ENCODE results near the gene PROX1. TPM values are rescaled to one million over a fixed set of nuclear protein-coding genes. Genes with fewer than 3 reads are reported as not detected.

The PROX1 gene
- total and polyA plus RNA-seq, 2 of the 4 experiments (the other 2 are of a cell fraction), result under 0.01 to 0.02 TPM

GRCh38 chr1:214010717-214011116 is 22.9 kb downstream of the PROX1 start:
- no peak overlapping the region for H2AK9ac ChIP-seq (replicated peaks; ENCODE audit: low read depth, low read length, poor library complexity)
- no peaks in the 10 kb centered on the region for H4K20me1 ChIP-seq (ENCODE audit: insufficient read depth, low read length)
- no peak overlapping the region for H3K14ac ChIP-seq (replicated peaks; ENCODE audit: low read depth, low read length)
- no peak overlapping the region for H2BK20ac ChIP-seq (ENCODE audit: low read depth, low read length)
- POLR2A ChIA-PET (ENCODE audit: unreplicated experiment), result no interaction called here
- dilution Hi-C loops (cut with HindIII; ENCODE audit: low sequenced_read_pairs, unreplicated experiment), result no loop called here
- H3K36me3 ChIP-seq (ENCODE audit: control insufficient read depth, insufficient read depth, low read length), result no peaks in the 10 kb centered on the region
- no peak for DNase-seq
- CTCF ChIA-PET, result no interaction called here
- no peak for ATAC-seq (ENCODE audit: low read depth)
- no CpG with 5 or more reads among the region's 2 CpGs for WGBS, 2 experiments (ENCODE audit: extremely low coverage in 2 of 2, insufficient read length in 1 of 2)
- in situ Hi-C loops (cut with MboI; ENCODE audit: low sequenced_read_pairs), result no loop called here
- no peak overlapping the region for H2AK5ac ChIP-seq (ENCODE audit: low read depth, low read length)
- no peaks in the 10 kb centered on the region for H3K9me1 ChIP-seq (ENCODE audit: insufficient read depth, low read length)
- no peak overlapping the region for H3K23ac ChIP-seq (ENCODE audit: low read depth, low read length)
- no peak overlapping the region for H2BK120ac ChIP-seq (ENCODE audit: low read depth, low read length)
- no peak overlapping the region for H3K18ac ChIP-seq (ENCODE audit: low read depth, low read length)
- H2BK5ac ChIP-seq (ENCODE audit: low read depth, low read length, poor library complexity, severe bottlenecking), result no peak overlapping the region
- TF ChIP-seq NFE2L2 (IDR thresholded peaks at IDR 0.05; ENCODE audit: low read depth, low read length) (no peak), CHD1 (IDR thresholded peaks at IDR 0.05; ENCODE audit: low read depth, low read length) (no peak), USF2 (IDR thresholded peaks at IDR 0.05; ENCODE audit: low read depth, low read length) (no peak), SMC3 (IDR thresholded peaks at IDR 0.05; ENCODE audit: low read depth, low read length) (no peak), RFX5 (IDR thresholded peaks at IDR 0.05; ENCODE audit: low read depth, low read length) (no peak), CEBPB (IDR thresholded peaks at IDR 0.05; ENCODE audit: low read depth, low read length) (no peak), ELK1 (IDR thresholded peaks at IDR 0.05; ENCODE audit: borderline replicate concordance, low read depth, low read length) (no peak), RCOR1 (IDR thresholded peaks at IDR 0.05; ENCODE audit: insufficient replicate concordance, low read length) (no peak), MXI1 (IDR thresholded peaks at IDR 0.05; ENCODE audit: borderline replicate concordance, low read depth, low read length) (no peak), POLR2A (IDR thresholded peaks at IDR 0.05; ENCODE audit: low read depth, low read length) (no peak)
- H3K4ac ChIP-seq (ENCODE audit: low read depth, low read length), result no peak overlapping the region
- H4K8ac ChIP-seq (ENCODE audit: low read depth in 2 of 2, low read length in 2 of 2), result no peak overlapping the region
- BruUV-seq (replicated peaks), result no TSS peak
- H3K79me1 ChIP-seq (ENCODE audit: low read depth in 1 of 2, low read length in 2 of 2), result no peaks in the 10 kb centered on the region
- H3K4me1 ChIP-seq (ENCODE audit: control insufficient read depth, insufficient read depth, low read length), result no peaks in the 10 kb centered on the region
- intact Hi-C loops (cut with micrococcal nuclease), result no loop called here
- no peak overlapping the region for H2AFZ ChIP-seq (replicated peaks; ENCODE audit: low read length, poor library complexity)
- no peak overlapping the region for H4K5ac ChIP-seq (ENCODE audit: low read depth, low read length)
- no peak overlapping the region for H3K56ac ChIP-seq (ENCODE audit: extremely low read depth, insufficient read depth, low read length)
- H4K91ac ChIP-seq (ENCODE audit: insufficient read depth, low read depth, low read length), result no peak overlapping the region
- H3K4me3 ChIP-seq (ENCODE audit: insufficient read depth, low read depth, low read length), result no peak overlapping the region
- H3K9me3 ChIP-seq (ENCODE audit: control insufficient read depth, insufficient read depth, low read length), result no peaks in the 10 kb centered on the region
- H3K4me2 ChIP-seq (ENCODE audit: low read depth, low read length), result no peak overlapping the region
- no peak overlapping the region for H3K27ac ChIP-seq (ENCODE audit: insufficient read depth, low read length)
- no peak overlapping the region for H2BK15ac ChIP-seq (ENCODE audit: low read depth, low read length)
- no peak overlapping the region for H3K9ac ChIP-seq (ENCODE audit: low read depth, low read length)
- no peaks in the 10 kb centered on the region for H3K27me3 ChIP-seq (ENCODE audit: control insufficient read depth, insufficient read depth, low read length)

Data from IMR-90 (cell line).